Suprapubic skin (tissue), 4 donors: ENCODE data around the gene SMARCD1.

ENCODE experiments used
- CTCF ChIP-seq, 2 donors: fragments of 200-600 bp in 1 of 2; fragments of 450-650 bp in 1 of 2; sonication (generic) in 1 of 2; IDR thresholded peaks; one replicate each; pipeline ENCODE4 v1.5.1; 2016 to 2019; ENCODE audit warnings: antibody characterized with exemption in 2 of 2, mild to moderate bottlenecking in 1 of 2, moderate library complexity in 1 of 2
- POLR2A ChIP-seq, 2 donors: fragments of 450-650 bp; IDR thresholded peaks; one replicate each; pipeline ENCODE4 v1.6.1; 2017; ENCODE audit warnings: antibody characterized with exemption in 2 of 2, mild to moderate bottlenecking in 2 of 2, moderate library complexity in 2 of 2
- POLR2AphosphoS5 ChIP-seq, 3 donors: sonication (generic); formaldehyde crosslinking; IDR thresholded peaks; one replicate each; pipeline ENCODE4 v1.6.1; 2017; ENCODE audit warnings: antibody characterized with exemption in 3 of 3

GRCh38 chr12:50090391-50090790 lies 5.2 kb downstream of the SMARCD1 start:
- TF ChIP-seq CTCF (IDR thresholded peaks at IDR 0.05) (no peak), POLR2AphosphoS5 (IDR thresholded peaks at IDR 0.05) (no peak), POLR2A (IDR thresholded peaks at IDR 0.05) (no peak)
